GM18873 (cell line): ENCODE data around the gene AKIRIN1.
A peak's percentile ranks its signal among the peaks of the same experiment; 100 is the strongest.
"Not testable (repeated sequence)": the region's sequence is repeated elsewhere in the genome, so short reads cannot be mapped to it uniquely, and the experiment has no call there.

Experiments used
- ATAC-seq: cut with Tn5 transposase; IDR thresholded peaks from one replicate; pipeline ENCODE4 v1.9.1; 2021; ENCODE audit warnings: mild to moderate bottlenecking, moderate library complexity, moderate number of reproducible peaks; ENCODE audit not compliant: unreplicated experiment, low FRiP score

The AKIRIN1 gene

GRCh38 chr1:38990738-38991637, at the start of gene AKIRIN1:
Gene AKIRIN1, plus strand, starts transcription at chr1:38991276. Its CDS starts 105 bp downstream, at chr1:38991381.
- ATAC-seq = peak; percentile 82

DNA sequence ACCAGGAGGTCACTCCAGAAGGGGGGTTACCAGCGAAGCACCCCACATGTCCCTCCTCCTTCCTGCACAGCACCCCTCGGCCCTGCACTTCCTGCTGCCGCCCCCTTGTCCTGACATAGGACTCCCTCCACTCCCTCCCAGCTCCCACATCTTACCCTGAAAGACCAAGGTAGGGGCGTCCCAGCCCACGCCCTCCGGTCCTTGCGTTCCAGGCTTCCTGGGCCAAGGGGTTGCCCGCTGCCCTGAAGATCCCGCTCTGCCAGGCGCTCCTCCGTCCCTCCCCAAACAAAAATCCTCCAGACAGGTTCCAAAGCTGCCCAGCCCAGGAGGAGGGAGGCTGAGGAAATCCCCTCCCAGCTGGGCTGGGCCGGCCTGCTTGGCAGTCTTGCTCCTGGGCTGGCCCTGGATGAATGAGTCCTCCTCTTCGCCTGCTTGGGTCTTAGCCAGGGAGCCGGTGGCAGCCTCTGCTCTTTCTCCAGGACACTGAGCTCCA, 49.5 kb upstream of the AKIRIN1 start, which contains the start of gene RHBDL2:
Gene RHBDL2 (minus strand): TSS at position 304 of the 493 bp plus-strand sequence. CDS start 22,618 bp downstream, outside the sequence.
- ATAC-seq = no peak

DNA sequence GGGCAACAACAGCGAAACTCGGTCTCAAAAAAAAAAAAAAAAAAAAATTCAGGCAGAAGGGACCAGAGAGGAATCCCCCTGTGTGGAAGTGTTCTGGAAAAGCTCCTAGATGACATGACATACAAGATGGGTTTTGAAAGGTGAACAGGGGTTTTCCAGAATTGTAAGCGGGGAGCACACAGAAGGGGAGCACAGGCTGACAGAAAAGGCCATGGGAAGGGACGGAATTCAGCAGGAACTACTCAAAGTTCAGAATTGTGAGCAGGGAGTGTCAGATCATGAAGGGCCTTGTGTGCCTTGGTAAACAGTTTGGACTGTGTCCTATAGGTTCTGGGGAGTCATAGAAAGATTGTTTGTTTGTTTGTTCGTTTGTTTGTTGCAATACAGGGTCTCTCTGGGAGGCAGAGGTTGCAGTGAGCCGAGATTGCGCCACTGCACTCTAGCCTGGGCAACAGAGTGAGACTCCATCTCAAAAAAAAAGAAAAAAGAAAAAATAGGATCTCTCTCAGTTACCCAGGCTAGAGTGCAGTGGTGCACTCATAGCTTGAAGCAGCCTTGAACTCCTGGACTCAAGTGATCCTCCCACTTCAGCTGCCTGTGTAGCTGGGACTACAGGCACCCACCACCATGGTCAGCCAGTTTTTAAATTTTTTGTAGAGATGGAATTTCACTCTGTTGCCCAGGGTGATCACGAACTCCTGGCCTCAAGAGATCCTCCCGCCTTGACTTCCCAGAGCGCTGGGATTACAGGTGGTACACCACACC, 48.2 kb upstream of the AKIRIN1 start:
- ATAC-seq = no peak

GRCh38 chr1:38944547-38944946, 46.5 kb upstream of the AKIRIN1 start:
- ATAC-seq = no peak

GRCh38 chr1:38950553-38950952, 40.5 kb upstream of the AKIRIN1 start:
- no peak for ATAC-seq

GRCh38 chr1:38953433-38953860, 37.6 kb upstream of the AKIRIN1 start:
- ATAC-seq = no peak

DNA sequence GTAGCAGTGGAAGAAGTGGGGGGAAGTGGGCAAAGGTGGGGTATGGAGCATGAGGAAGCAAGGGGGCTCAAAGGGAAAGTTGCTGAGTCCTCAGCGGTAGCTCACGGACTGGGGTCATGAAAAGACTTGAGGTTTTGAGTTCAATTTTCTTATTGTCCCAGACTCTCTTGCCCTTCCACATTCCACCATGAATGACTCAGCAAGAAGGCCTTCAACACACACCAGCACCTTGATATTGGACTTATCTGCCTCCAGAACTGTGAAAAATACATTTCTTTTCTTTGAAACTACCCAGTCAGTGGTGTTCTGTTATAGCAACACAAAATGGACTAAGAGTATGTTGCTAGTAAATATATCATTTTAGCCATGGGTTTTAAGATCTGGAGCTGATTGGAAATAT, 32.1 kb upstream of the AKIRIN1 start:
- no peak for ATAC-seq

- ATAC-seq = no peak
Observed at GRCh38 chr1:38962113-38962512, 29.0 kb upstream of the AKIRIN1 start.

DNA sequence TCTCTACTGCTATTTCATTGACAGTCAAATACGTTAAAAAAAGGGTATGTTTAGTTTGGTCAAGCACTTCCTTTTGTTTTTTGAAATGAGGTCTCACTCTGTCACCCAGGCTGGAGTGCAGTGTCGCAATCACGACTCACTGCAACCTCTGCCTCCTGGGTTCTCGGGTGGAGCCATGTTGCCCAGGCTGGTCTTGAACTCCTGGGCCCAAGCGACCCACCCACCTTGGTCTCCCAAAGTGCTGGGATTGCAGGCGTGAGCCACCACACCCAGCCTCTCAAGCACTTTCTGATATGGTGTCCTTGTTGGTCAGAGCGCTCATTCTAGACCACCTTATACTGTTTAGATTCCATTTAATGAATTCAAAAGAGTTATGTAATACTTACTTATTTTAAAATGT, 28.5 kb upstream of the AKIRIN1 start:
- no peak for ATAC-seq

DNA sequence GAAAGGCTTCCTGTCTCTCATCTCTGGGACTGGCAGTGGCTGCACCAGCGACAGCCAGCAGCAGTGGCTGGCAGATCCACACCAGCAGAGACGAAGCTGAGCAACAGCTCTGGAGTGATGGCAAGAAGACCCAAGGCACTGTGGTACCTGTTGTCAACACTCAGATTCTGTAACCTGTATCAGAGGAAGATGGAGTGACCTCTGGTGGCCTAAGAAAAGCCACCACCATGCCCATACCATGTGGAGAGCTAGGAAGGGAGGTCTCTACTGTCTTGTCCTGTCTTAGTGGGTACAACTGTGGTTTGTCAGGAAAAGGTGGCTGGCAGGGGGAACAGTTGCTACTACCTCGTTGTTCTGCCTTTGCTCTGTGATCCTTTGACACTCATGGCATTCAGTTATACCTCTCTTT, 26.9 kb upstream of the AKIRIN1 start:
- no peak for ATAC-seq

DNA sequence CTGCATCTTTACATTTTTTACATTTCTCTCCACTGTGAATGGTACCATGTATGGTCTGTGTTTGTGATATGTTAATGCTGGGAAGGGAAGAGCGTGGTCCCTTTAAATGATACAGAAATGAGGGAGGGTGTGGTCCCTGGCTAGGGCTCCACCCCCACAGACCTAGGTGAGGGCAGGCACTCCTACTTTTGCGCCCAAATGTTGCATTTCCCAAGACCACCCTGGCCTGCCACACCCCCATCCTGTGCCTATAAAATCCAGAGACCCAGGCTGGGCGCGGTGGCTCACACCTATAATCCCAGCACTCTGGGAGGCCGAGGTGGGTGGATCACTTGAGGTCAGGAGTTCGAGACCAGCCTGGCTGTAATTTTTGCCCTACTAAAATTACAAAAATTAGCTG, 17.9 kb upstream of the AKIRIN1 start:
- not testable (repeated sequence) for ATAC-seq

- ATAC-seq = no peak
Observed at GRCh38 chr1:38973659-38974437, 17.2 kb upstream of the AKIRIN1 start.

GRCh38 chr1:38977399-38978244, 13.5 kb upstream of the AKIRIN1 start:
- not testable (repeated sequence) for ATAC-seq

DNA sequence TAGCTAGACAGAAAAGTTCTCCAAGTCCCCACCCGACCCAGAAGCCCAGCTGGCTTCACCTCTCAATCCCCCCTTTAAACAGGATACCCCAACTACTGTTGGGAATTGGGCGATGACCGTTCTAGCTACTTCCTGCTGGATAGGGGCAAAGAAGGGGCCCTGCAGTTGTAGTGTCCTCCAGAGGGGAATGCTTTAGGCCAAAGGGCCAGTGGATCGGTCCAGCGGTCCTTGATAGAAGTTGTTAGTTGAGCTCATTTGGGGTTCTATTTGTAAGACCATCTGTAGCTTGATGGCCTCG, 12.9 kb upstream of the AKIRIN1 start:
- ATAC-seq = not testable (repeated sequence)

GRCh38 chr1:38979380-38979779, 11.7 kb upstream of the AKIRIN1 start:
- not testable (repeated sequence) for ATAC-seq

GRCh38 chr1:38989979-38990378, 1.1 kb upstream of the AKIRIN1 start:
- no peak for ATAC-seq

- no peak for ATAC-seq
Observed at GRCh38 chr1:38990386-38990737, 714 bp upstream of the AKIRIN1 start.

DNA sequence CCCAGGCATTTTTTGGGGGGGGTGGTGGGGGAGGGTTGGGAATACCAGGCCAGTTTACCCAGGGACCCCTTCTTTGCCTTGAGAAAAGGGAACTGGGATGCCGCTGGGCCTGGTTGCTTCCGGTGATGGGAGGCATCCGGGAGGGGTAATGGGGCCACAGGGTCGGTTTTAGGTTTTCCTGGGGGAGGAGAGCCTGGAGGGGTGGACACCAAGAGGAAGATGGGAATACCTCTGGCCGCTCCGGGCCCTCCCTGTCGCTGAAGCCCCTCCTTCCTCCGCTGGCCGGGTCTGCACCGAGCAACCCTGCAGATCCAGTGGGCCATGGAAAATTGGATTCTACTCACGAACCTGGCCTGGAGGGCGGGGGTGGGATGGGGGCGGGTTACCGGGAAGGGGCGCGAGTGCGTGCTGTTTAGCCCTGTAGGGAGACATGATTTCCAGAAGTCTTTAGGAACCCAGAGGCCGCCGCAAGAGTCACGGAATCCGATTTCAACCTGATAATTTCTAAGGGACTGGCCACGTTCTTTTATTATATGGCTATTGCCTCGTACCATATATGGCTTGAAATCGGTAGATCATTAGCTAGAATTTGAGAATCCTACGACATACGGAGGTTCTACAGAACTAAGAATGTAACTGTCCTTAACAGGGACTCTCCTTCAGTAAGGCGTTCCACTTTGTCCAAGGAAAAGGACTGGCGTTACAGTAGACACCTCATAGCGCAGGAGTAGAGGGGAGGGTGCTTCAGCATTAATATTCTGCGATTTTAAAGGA, 749 bp downstream of the AKIRIN1 start:
- ATAC-seq = no peak
